Sigmoid colon (tissue), 7 donors: ENCODE results near the gene IVD. TPM values are rescaled to one million over a fixed set of nuclear protein-coding genes. Genes with fewer than 3 reads are reported as not detected.
A peak's percentile ranks its signal among the peaks of the same experiment; 100 is the strongest.

Experiments used
- DNase-seq: peaks from one replicate; pipeline ENCODE4 v3.0.0-alpha.2; 2019
- H3K27ac ChIP-seq, 4 donors: fragments of 200-600 bp; sonication (generic); one replicate each; pipeline ENCODE4 v1.5.1; 2016 to 2019; ENCODE audit warnings: mild to moderate bottlenecking in 1 of 4
- H3K27me3 ChIP-seq, 3 donors: fragments of 200-600 bp; sonication (generic); one replicate each; pipeline ENCODE4 v1.5.1; 2019; ENCODE audit warnings: mild to moderate bottlenecking in 1 of 3
- H3K36me3 ChIP-seq, 4 donors: fragments of 200-600 bp; sonication (generic); one replicate each; pipeline ENCODE4 v1.5.1; 2016 to 2019
- H3K4me1 ChIP-seq, 4 donors: fragments of 200-600 bp; sonication (generic); one replicate each; pipeline ENCODE4 v1.5.1; 2017 to 2019
- H3K4me3 ChIP-seq, 4 donors: fragments of 200-600 bp; sonication (generic); one replicate each; pipeline ENCODE4 v1.5.1; 2017 to 2019; ENCODE audit warnings: mild to moderate bottlenecking in 2 of 4, moderate library complexity in 1 of 4
- H3K9me3 ChIP-seq, 4 donors: fragments of 200-600 bp in 3 of 4; sonication (generic) in 3 of 4; one replicate each; pipeline versions ENCODE4 v1.5.1 to v1.6.1; 2013 to 2019
- EP300 ChIP-seq, 4 donors: sonication (generic); formaldehyde crosslinking; IDR thresholded peaks; one replicate each; pipeline ENCODE4 v1.6.1; 2017; ENCODE audit warnings: antibody characterized with exemption in 4 of 4
- POLR2A ChIP-seq, 2 donors: fragments of 450-650 bp; IDR thresholded peaks; one replicate each; pipeline ENCODE4 v1.6.1; 2016; ENCODE audit warnings: antibody characterized with exemption in 2 of 2, mild to moderate bottlenecking in 2 of 2, moderate library complexity in 2 of 2
- POLR2AphosphoS5 ChIP-seq, 4 donors: sonication (generic); formaldehyde crosslinking; IDR thresholded peaks; one replicate each; pipeline ENCODE4 v1.6.1; 2017; ENCODE audit warnings: antibody characterized with exemption in 4 of 4
- WGBS, 2 donors: extraction: QIAGEN DNeasy Blood & Tissue Kit; methylation state at CpG; one replicate each; pipeline ENCODE4 v1.1.7; 2013; 5-methylcytosine and 5-hydroxymethylcytosine counted together
- intact Hi-C: fragments of 100-400 bp; cut with DNase I; formaldehyde crosslinking; loops from one replicate; pipeline ENCODE4 v1.15.1; 2023
- polyA plus RNA-seq, 3 donors: library from polyadenylated mRNA; stranded (reverse); fragments of 200-250 nt; gene quantifications; one replicate each; pipeline ENCODE4 v1.2.3, GENCODE V29; 2013
- total RNA-seq, 4 donors: library from RNA; depleted of rRNA; stranded (reverse); fragments of >200 nt; gene quantifications; one replicate each; pipeline ENCODE4 v1.1.0, GENCODE V29; 2016
- TF ChIP-seq, protein P1 (sequence below), 4 experiments: fragments of 450-650 bp in 3 of 4; fragments of 200-600 bp in 1 of 4; IDR thresholded peaks; one replicate each; pipeline ENCODE4 v1.5.1; 2016 to 2019; ENCODE audit warnings: antibody characterized with exemption in 4 of 4, mild to moderate bottlenecking in 3 of 4, moderate library complexity in 2 of 4
- donor health status: healthy with polysubstance abuse.
- donor health status: Bipolar disorder and iron deficiency.
- donor health status: healthy.

Gene IVD
- total and polyA plus RNA-seq, 7 donors = 28.8 to 59.9 (median 50.8) TPM

GRCh38 chr15:40358471-40359353, 46.9 kb upstream of the IVD start:
- H3K4me3 ChIP-seq = peak overlapping the region in 3 of 4 donors; percentile 38 to 54 (median 49)
- no peak overlapping the region for H3K27ac ChIP-seq
- peaks cover 0 to 19% (median 12%) of the 10 kb centered on the region in 4 donors for H3K4me1 ChIP-seq
- no peaks in the 10 kb centered on the region for H3K36me3 ChIP-seq
- no peaks in the 10 kb centered on the region for H3K9me3 ChIP-seq
- no peak for DNase-seq
- 14 to 16% methylated on average over 31 of the region's 31 CpGs for WGBS, 2 donors
- H3K27me3 ChIP-seq = no peaks in the 10 kb centered on the region
- TF ChIP-seq POLR2A (IDR thresholded peaks at IDR 0.05) (no peak), POLR2AphosphoS5 (IDR thresholded peaks at IDR 0.05) (no peak), EP300 (IDR thresholded peaks at IDR 0.05) (no peak)
- TF ChIP-seq, protein P1, sequence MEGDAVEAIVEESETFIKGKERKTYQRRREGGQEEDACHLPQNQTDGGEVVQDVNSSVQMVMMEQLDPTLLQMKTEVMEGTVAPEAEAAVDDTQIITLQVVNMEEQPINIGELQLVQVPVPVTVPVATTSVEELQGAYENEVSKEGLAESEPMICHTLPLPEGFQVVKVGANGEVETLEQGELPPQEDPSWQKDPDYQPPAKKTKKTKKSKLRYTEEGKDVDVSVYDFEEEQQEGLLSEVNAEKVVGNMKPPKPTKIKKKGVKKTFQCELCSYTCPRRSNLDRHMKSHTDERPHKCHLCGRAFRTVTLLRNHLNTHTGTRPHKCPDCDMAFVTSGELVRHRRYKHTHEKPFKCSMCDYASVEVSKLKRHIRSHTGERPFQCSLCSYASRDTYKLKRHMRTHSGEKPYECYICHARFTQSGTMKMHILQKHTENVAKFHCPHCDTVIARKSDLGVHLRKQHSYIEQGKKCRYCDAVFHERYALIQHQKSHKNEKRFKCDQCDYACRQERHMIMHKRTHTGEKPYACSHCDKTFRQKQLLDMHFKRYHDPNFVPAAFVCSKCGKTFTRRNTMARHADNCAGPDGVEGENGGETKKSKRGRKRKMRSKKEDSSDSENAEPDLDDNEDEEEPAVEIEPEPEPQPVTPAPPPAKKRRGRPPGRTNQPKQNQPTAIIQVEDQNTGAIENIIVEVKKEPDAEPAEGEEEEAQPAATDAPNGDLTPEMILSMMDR (IDR thresholded peaks at IDR 0.05) = no peak
- intact Hi-C loops = no loop called here

DNA sequence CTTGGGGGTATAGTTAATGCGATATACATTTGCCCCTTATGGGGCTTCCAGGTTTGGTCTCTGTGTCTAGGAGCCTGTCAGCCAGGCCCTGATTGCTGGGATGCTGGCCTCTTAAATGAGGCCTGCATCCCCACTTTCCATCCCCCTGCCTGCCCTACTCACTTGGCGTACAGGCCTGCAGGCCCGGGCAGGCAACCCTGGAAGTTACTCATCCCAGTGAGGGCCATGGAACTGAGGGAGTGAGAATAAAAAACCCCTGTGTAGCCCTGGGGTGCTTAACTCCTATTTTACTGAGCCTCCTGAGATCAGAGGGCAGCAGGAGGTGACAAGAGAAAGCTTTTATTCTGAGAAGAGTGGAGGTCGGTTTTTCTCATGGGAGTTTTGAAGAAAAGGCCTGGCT, 45.6 kb upstream of the IVD start:
- 95 to 97% methylated on average over 4 of the region's 4 CpGs for WGBS, 2 donors
- H3K36me3 ChIP-seq = no peaks in the 10 kb centered on the region
- DNase-seq = no peak

GRCh38 chr15:40361640-40362039, 44.0 kb upstream of the IVD start:
- Histone ChIP-seq H3K4me1 (peaks cover 0 to 18% (median 14%) of the 10 kb centered on the region in 4 donors), H3K36me3 (no peaks in the 10 kb centered on the region), H3K4me3 (no peak overlapping the region), H3K27me3 (no peaks in the 10 kb centered on the region), H3K27ac (no peak overlapping the region), H3K9me3 (no peaks in the 10 kb centered on the region)
- 91 to 95% methylated on average over 2 of the region's 2 CpGs for WGBS, 2 donors
- intact Hi-C loops = no loop called here
- no peak for DNase-seq
- TF ChIP-seq POLR2A (IDR thresholded peaks at IDR 0.05) = no peak
- no peak for TF ChIP-seq EP300 (IDR thresholded peaks at IDR 0.05)
- TF ChIP-seq, protein P1 (IDR thresholded peaks at IDR 0.05) = no peak
- no peak for TF ChIP-seq POLR2AphosphoS5 (IDR thresholded peaks at IDR 0.05)

More for the DNA sequence above, 45.6 kb upstream of the IVD start:
- intact Hi-C loops = no loop called here
- Histone ChIP-seq H3K27ac (no peak overlapping the region), H3K4me3 (no peak overlapping the region), H3K9me3 (no peaks in the 10 kb centered on the region), H3K27me3 (no peaks in the 10 kb centered on the region), H3K4me1 (peaks cover 0 to 13% (median 12%) of the 10 kb centered on the region in 4 donors)
- no peak for TF ChIP-seq EP300 (IDR thresholded peaks at IDR 0.05)
- no peak for TF ChIP-seq POLR2AphosphoS5 (IDR thresholded peaks at IDR 0.05)
- TF ChIP-seq POLR2A (IDR thresholded peaks at IDR 0.05) = no peak
- TF ChIP-seq, protein P1 (IDR thresholded peaks at IDR 0.05) = no peak

DNA sequence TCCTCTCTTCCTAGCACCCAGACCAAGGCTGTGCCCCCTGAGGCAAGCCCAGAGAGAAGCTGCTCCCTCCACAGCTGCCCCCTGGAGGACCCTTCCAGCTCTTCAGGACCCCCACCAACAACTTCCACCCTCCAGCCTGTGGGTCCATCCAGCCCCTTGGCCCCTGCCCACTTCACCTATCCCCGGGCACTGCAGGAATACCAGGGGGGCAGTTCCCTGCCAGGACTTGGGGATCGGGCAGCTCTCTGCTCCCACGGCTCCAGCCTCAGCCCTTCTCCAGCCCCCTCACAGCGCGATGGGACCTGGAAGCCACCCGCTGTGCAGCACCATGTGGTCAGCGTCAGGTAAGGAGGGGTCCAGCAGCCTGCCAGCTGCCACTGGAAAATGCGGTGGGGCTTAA, 42.0 kb upstream of the IVD start:
- H3K4me1 ChIP-seq = peaks cover 0 to 26% (median 23%) of the 10 kb centered on the region in 4 donors
- H3K27me3 ChIP-seq = no peaks in the 10 kb centered on the region
- WGBS, 2 donors = 86 to 92% methylated on average over 8 of the region's 8 CpGs
- DNase-seq = no peak
- no peaks in the 10 kb centered on the region for H3K9me3 ChIP-seq
- H3K4me3 ChIP-seq = no peak overlapping the region
- TF ChIP-seq, protein P1 (IDR thresholded peaks at IDR 0.05) = no peak
- TF ChIP-seq POLR2AphosphoS5 (IDR thresholded peaks at IDR 0.05) (no peak), EP300 (IDR thresholded peaks at IDR 0.05) (no peak)
- no peak overlapping the region for H3K27ac ChIP-seq
- H3K36me3 ChIP-seq = no peaks in the 10 kb centered on the region
- intact Hi-C loops = no loop called here
